HG03097 (cell line): Measurements from ENCODE around the gene FNTB.

Experiments
- ATAC-seq: cut with Tn5 transposase; IDR thresholded peaks from one replicate; pipeline ENCODE4 v1.9.1; 2021; ENCODE audit not compliant: unreplicated experiment, low FRiP score

The FNTB gene

GRCh38 chr14:64952598-64953309, 33.9 kb upstream of the FNTB start:
- no peak for ATAC-seq

GRCh38 chr14:64953310-64953654, 33.4 kb upstream of the FNTB start:
- no peak for ATAC-seq

GRCh38 chr14:64953661-64954060, 33.0 kb upstream of the FNTB start:
- ATAC-seq = no peak

- no peak for ATAC-seq
Measured at GRCh38 chr14:64954491-64955240, 32.0 kb upstream of the FNTB start.

- ATAC-seq = no peak
Measured at GRCh38 chr14:64955297-64955696, 31.4 kb upstream of the FNTB start.

- no peak for ATAC-seq
Measured at GRCh38 chr14:64956697-64957406, 29.8 kb upstream of the FNTB start.

- no peak for ATAC-seq
Measured at GRCh38 chr14:64958201-64958600, 28.5 kb upstream of the FNTB start.

- ATAC-seq = no peak
Measured at GRCh38 chr14:64958743-64959142, 28.0 kb upstream of the FNTB start.

GRCh38 chr14:64960762-64961276, 25.9 kb upstream of the FNTB start:
- ATAC-seq = no peak

- no peak for ATAC-seq
Measured at GRCh38 chr14:64963611-64964010, 23.1 kb upstream of the FNTB start.

GRCh38 chr14:64965356-64966000, 21.2 kb upstream of the FNTB start:
- no peak for ATAC-seq

GRCh38 chr14:64966976-64967375, 19.7 kb upstream of the FNTB start:
- no peak for ATAC-seq

- no peak for ATAC-seq
Measured at GRCh38 chr14:64968167-64968566, 18.5 kb upstream of the FNTB start.

GRCh38 chr14:64968651-64969050, 18.0 kb upstream of the FNTB start:
- no peak for ATAC-seq

GRCh38 chr14:64970041-64970440, 16.7 kb upstream of the FNTB start:
- no peak for ATAC-seq

- no peak for ATAC-seq
Measured at GRCh38 chr14:64970776-64971477, 15.8 kb upstream of the FNTB start.

- no peak for ATAC-seq
Measured at GRCh38 chr14:64971491-64971942, 15.2 kb upstream of the FNTB start.

- ATAC-seq = no peak
Measured at GRCh38 chr14:64971943-64972791, 14.5 kb upstream of the FNTB start, which contains the start of gene RAB15. Gene RAB15 (minus strand): TSS chr14:64972336. CDS start chr14:64972076, 260 bp downstream.

- no peak for ATAC-seq
Measured at GRCh38 chr14:64973026-64973442, 13.7 kb upstream of the FNTB start.
